K562 (cell line): ENCODE measurements around the gene RGS19.

Experiments used
- CBX2 ChIP-seq: fragments of 200-600 bp; sonication (generic); IDR thresholded peaks from one replicate; pipeline ENCODE4 v1.6.1; 2012; ENCODE audit warnings: mild to moderate bottlenecking, low read length, inconsistent platforms; ENCODE audit not compliant: insufficient read depth, poor library complexity, severe bottlenecking
- CTCF ChIP-seq, 3 experiments: IDR thresholded peaks in 2 of 3; conservative IDR thresholded peaks in 1 of 3; 2 replicates each; pipeline ENCODE4 v1.5.1; 2011 to 2012; ENCODE audit warnings: low read length in 3 of 3, mild to moderate bottlenecking in 3 of 3, control low read depth in 2 of 3, improper control_type of control experiment in 1 of 3, inconsistent platforms in 1 of 3, low read depth in 1 of 3, mixed read lengths in 1 of 3, moderate library complexity in 1 of 3; ENCODE audit not compliant: insufficient read depth in 2 of 3
- ERF ChIP-seq: fragments of 450-650 bp; formaldehyde crosslinking; IDR thresholded peaks from 2 replicates; pipeline ENCODE4 v1.4.0; 2020; ENCODE audit warnings: mild to moderate bottlenecking, mixed read lengths
- HNRNPLL ChIP-seq: fragments of 200-400 bp; formaldehyde crosslinking; IDR thresholded peaks from 2 replicates; pipeline ENCODE4 v1.6.1; 2017; ENCODE audit warnings: low read length, low read depth, mild to moderate bottlenecking; ENCODE audit not compliant: poor library complexity, severe bottlenecking
- NFATC3 ChIP-seq: fragments of 450-650 bp; IDR thresholded peaks from 2 replicates; pipeline ENCODE4 v1.6.1; 2017; ENCODE audit warnings: mild to moderate bottlenecking
- ZNF124 ChIP-seq: sonication (generic); formaldehyde crosslinking; IDR thresholded peaks from 2 replicates; pipeline ENCODE4 v1.8.1; 2022; ENCODE audit warnings: missing genetic modification reagents

DNA sequence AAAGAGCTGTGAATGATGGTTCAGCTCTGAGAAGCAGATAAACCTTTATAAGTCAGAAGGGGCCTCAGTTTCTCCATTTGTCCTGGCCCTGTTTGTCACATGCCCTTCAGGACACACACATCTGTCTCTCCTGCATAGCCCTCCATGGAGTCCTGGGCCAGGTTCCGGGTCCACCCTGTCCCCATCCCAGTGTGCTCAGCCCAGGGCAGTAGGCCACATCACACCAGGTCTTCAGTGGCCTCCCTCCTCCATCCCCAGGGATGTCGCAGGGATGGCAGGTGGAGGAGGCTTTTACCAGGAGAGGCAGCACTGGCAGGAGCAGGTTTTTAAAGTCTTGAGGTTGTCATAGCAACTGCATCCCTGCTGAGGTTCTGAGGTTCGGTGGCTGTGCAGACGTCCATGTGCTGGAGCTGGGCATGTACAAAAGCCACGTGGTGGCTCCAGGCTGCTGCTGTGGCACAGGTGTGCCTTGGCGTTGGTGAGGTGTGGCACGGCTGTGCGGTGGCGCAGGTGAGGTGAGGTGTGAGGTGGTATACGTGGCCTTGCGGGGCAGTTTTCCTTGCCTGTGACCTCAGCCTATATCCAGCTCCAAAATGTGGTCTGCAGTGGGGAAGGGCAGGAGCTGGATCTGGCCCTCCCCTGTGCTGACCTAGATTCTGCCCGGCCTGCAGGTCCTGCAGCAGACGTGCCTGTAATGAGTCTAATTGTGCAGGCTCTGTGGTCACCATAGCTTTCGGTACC, 36.0 kb upstream of the RGS19 start:
- TF ChIP-seq ZNF124 (CRISPR knock-in tag), result no peak
- TF ChIP-seq NFATC3, result no peak
- no peak for TF ChIP-seq CBX2
- TF ChIP-seq ERF, result no peak
- no peak for TF ChIP-seq CTCF (IDR thresholded peaks at IDR 0.05 in 2 of 3, conservative IDR thresholded peaks at IDR 0.05 in 1 of 3; ENCODE audit: insufficient read depth in 2 of 3, low read depth in 1 of 3, low read length in 3 of 3)
- TF ChIP-seq HNRNPLL, result no peak
